OCI-LY3 (cell line): ENCODE data around the gene BRSK2.

ENCODE experiments used
- H2AFZ ChIP-seq: fragments of 200-600, 300-600 bp; shearing (Covaris generic); 2 replicates; pipeline ENCODE4 v1.6.0; 2014; ENCODE audit warnings: antibody characterized with exemption, low read depth, low read length
- H3K27ac ChIP-seq: fragments of 200-600, 300-600 bp; sonication (generic); 2 replicates; pipeline ENCODE4 v1.5.1; 2014; ENCODE audit warnings: mild to moderate bottlenecking, low read length, moderate library complexity, mixed read lengths
- H3K27me3 ChIP-seq: fragments of 200-600, 300-600 bp; sonication (generic); 2 replicates; pipeline ENCODE4 v1.6.1; 2014; ENCODE audit warnings: low read depth, low read length, mixed read lengths
- H3K36me3 ChIP-seq: fragments of 200-600, 300-600 bp; sonication (generic); replicated peaks from 2 replicates; pipeline ENCODE3; 2014; ENCODE audit warnings: low read depth, low read length, mixed read lengths
- H3K4me1 ChIP-seq: fragments of 300-600, 200-600 bp; sonication (generic); 2 replicates; pipeline ENCODE4 v1.6.1; 2014; ENCODE audit warnings: low read length, mixed read lengths
- H3K4me2 ChIP-seq: fragments of 200-600, 300-600 bp; sonication (generic); 2 replicates; pipeline ENCODE4 v1.6.1; 2014; ENCODE audit warnings: low read length, mixed read lengths
- H3K4me3 ChIP-seq: fragments of 300-600, 200-600 bp; sonication (generic); 2 replicates; pipeline ENCODE4 v1.5.1; 2014; ENCODE audit warnings: antibody characterized with exemption, mild to moderate bottlenecking, low read length, moderate library complexity
- H3K79me2 ChIP-seq: fragments of 300-600, 200-600 bp; shearing (Covaris generic); 2 replicates; pipeline ENCODE4 v1.6.1; 2014; ENCODE audit warnings: mild to moderate bottlenecking, low read length, mixed read lengths
- H3K9ac ChIP-seq: fragments of 300-600, 200-600 bp; shearing (Covaris generic); 2 replicates; pipeline ENCODE4 v1.6.0; 2014; ENCODE audit warnings: mild to moderate bottlenecking, low read length, moderate library complexity
- H3K9me3 ChIP-seq: fragments of 200-600, 300-600 bp; shearing (Covaris generic); 2 replicates; pipeline ENCODE4 v1.6.1; 2014; ENCODE audit warnings: low read length, mixed read lengths; ENCODE audit not compliant: insufficient read depth
- H4K20me1 ChIP-seq: fragments of 200-600, 300-600 bp; sonication (generic); 2 replicates; pipeline ENCODE4 v1.6.1; 2016; ENCODE audit warnings: low read length, mixed read lengths; ENCODE audit not compliant: insufficient read depth
- EZH2phosphoT487 ChIP-seq: fragments of 200-600 bp; shearing (Covaris generic); IDR thresholded peaks from 2 replicates; pipeline ENCODE4 v1.6.1; 2018; ENCODE audit warnings: antibody characterized with exemption, mixed run types, low read depth
- TF ChIP-seq, protein P1 (sequence below): fragments of 200-600, 300-600 bp; sonication (generic); IDR thresholded peaks from 2 replicates; pipeline ENCODE4 v1.5.1; 2014; ENCODE audit warnings: antibody characterized with exemption, low read length, low read depth

Gene BRSK2

DNA sequence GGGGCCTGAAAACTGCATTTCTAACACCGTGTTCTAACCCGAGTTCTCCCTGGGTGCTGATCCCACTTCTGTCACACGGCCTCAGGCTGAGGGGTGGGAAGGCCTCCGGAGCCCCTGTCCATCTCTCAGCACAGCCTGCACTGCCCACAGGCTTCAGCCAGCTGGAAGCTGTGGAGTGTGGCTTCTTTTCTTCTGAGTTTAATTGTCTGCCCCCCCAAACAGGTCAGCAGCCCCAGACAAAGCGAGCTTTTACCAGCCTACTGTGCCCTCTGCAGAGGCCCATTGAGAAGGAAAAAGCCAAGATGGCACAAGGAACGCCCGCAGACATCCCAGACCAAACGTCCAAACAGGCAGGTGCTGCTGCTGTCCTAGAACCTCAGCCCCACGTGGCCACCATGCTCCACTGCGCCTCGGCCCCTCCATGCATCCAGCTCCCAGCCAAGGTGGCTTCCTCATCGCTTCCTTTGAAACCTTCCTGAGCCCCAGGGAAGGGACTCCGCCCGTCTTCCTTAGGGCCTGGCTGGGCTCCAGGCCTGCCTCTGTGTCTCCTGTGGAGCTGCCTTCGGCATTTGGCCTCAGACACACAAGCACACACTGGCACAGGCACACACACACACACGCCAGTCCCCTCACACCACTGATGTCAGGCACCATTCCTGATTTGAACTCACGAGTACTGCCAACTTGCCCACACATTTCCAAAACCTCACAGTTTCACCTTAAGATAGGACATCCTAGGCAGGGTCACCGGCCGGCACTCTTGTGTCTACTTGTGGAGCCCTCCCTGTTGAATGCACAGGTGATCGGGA is 95.2 kb downstream of the BRSK2 start:
- Histone ChIP-seq H3K4me1 (0 out of 2 replicates have a peak, but pooled peaks cover 4% of the 10 kb centered on the region), H3K9me3 (no peaks in the 10 kb centered on the region), H4K20me1 (peaks cover 51% of the 10 kb centered on the region), H3K36me3 (no peaks in the 10 kb centered on the region), H3K79me2 (peaks cover 3% of the 10 kb centered on the region; the same call in 1 of the 2 replicates), H3K27ac (no peak overlapping the region), H3K4me3 (no peak overlapping the region), H3K9ac (no peak overlapping the region), H3K27me3 (no peaks in the 10 kb centered on the region), H3K4me2 (no peak overlapping the region), H2AFZ (no peak overlapping the region)
- TF ChIP-seq, protein P1, sequence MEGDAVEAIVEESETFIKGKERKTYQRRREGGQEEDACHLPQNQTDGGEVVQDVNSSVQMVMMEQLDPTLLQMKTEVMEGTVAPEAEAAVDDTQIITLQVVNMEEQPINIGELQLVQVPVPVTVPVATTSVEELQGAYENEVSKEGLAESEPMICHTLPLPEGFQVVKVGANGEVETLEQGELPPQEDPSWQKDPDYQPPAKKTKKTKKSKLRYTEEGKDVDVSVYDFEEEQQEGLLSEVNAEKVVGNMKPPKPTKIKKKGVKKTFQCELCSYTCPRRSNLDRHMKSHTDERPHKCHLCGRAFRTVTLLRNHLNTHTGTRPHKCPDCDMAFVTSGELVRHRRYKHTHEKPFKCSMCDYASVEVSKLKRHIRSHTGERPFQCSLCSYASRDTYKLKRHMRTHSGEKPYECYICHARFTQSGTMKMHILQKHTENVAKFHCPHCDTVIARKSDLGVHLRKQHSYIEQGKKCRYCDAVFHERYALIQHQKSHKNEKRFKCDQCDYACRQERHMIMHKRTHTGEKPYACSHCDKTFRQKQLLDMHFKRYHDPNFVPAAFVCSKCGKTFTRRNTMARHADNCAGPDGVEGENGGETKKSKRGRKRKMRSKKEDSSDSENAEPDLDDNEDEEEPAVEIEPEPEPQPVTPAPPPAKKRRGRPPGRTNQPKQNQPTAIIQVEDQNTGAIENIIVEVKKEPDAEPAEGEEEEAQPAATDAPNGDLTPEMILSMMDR, result no peak
- no peak for TF ChIP-seq EZH2phosphoT487

DNA sequence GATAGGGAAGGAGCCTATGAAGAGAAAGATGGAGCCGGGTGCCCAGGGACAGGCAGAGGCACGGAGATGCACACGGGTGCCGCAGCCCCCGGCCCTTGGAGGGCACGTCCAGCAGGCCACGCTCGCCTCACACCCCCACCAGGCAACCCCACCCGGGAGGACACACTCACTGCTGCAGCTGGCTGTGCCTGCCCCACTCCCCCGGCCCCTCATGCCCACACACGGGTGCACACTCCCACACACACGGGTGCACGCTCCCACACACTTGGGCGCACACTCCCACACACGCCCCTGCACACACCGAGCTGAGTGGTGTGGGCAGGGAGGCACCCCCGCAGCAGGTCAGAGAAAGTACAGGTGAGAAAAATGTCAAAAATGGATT is 95.8 kb downstream of the BRSK2 start:
- Histone ChIP-seq H4K20me1 (peaks cover 51% of the 10 kb centered on the region), H3K36me3 (no peaks in the 10 kb centered on the region), H3K4me3 (no peak overlapping the region), H3K27ac (no peak overlapping the region), H3K9ac (no peak overlapping the region), H3K4me2 (no peak overlapping the region), H2AFZ (no peak overlapping the region), H3K27me3 (no peaks in the 10 kb centered on the region), H3K9me3 (no peaks in the 10 kb centered on the region), H3K4me1 (0 out of 2 replicates have a peak, but pooled peaks cover 4% of the 10 kb centered on the region), H3K79me2 (peaks cover 4% of the 10 kb centered on the region)
- TF ChIP-seq, protein P1, result no peak
- TF ChIP-seq EZH2phosphoT487, result no peak

DNA sequence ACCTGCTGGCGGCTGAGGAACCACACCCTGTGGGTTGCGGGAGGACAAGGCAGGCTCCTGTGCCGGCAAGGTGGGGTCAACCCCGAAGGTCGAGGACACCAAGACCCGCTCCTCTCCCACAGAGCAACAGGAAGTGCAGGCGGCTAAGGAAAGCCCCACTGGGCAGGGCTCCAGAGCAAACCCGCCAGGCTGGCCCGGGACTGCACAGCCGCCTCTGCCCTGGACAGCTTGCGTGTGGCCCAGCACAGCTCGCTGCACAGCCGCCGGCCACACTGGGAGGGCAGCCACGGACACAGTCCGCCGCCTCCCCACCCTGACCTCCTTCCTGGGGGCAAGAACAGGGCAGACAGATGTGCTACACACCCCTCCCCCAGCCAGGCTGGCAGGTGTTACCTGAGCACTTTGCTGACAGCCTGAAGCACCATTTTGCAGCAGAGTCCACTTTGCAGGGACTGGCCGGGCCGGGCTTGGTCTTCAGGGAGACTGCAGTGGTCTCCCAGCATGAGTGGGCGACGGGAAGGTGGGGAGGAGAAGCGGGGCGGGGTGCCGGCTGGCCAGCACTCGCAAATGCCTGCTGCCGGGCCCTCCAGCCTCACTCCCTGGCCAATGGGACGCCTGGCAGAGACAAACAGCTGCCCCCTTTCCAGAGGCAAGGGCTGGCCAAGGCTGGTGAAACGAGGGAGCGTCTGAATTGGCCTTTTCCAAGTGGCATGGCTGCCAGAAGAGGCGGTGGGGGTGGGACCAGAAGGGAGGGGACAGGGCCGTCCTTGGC is 96.5 kb downstream of the BRSK2 start, which contains the start of gene MOB2:
Gene MOB2 (minus strand): TSS at position 726 of the 772 bp plus-strand sequence. CDS start 223 bp downstream, at position 503.
- H3K4me1 ChIP-seq, result 0 out of 2 replicates have a peak, but pooled peaks cover 4% of the 10 kb centered on the region
- no peaks in the 10 kb centered on the region for H3K36me3 ChIP-seq
- no peaks in the 10 kb centered on the region for H3K27me3 ChIP-seq
- no peaks in the 10 kb centered on the region for H3K9me3 ChIP-seq
- no peak within 1 kb of the TSS for H3K4me2 ChIP-seq
- H3K4me3 ChIP-seq, result no peak within 1 kb of the TSS
- H2AFZ ChIP-seq, result no peak within 1 kb of the TSS
- no peak within 1 kb of the TSS for H3K27ac ChIP-seq
- H3K79me2 ChIP-seq, result peaks cover 12% of the 10 kb centered on the region
- TF ChIP-seq, protein P1, result no peak
- no peak for TF ChIP-seq EZH2phosphoT487
- H3K9ac ChIP-seq, result no peak within 1 kb of the TSS
- H4K20me1 ChIP-seq, result peaks cover 56% of the 10 kb centered on the region
